ENCODE measurements around the gene DSCAM. TPM values are rescaled to one million over a fixed set of nuclear protein-coding genes. Genes with fewer than 3 reads are reported as not detected.
A peak's percentile ranks its signal among the peaks of the same experiment; 100 is the strongest.

DSCAM gene
- total and polyA plus RNA-seq, 2 experiments from 2014 or later = 0.07 TPM; not detected in 1

DNA sequence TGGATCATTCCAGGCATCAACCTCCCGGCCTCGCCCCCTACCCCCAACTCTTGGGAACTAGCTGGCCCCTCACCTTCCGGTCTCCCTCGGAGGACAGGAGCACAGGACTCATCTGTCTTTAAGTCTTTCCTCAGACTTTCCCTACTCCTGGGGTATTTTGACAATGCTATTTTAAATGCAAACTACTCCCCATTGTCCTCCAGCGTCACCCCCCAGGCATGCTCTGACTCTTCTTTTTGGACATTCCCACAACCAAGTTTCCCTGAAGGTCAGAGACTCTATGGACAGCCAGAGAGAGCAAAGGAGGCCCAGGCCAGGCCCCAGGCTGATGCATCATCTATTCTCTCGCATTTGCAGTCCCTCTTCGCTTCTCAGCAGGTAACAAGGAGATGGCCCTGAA lies 555.4 kb downstream of the DSCAM start:
- Mint-ChIP-seq H3K36me3 (ENCODE audit: low read depth) (peaks cover 10% of the 10 kb centered on the region; the same call in 2 of the 3 replicates), H3K27me3 (ENCODE audit: insufficient read depth, low read depth, poor library complexity) (peaks cover 8% of the 10 kb centered on the region), H3K4me1 (peaks cover 10% of the 10 kb centered on the region), H3K4me3 (no peak overlapping the region), H3K27ac (no peak overlapping the region), H3K9me3 (peaks cover 93% of the 10 kb centered on the region)
- ATAC-seq (peak; percentile 73), DNase-seq (ENCODE audit: low spot score) (no peak)
- H3K9me2 ChIP-seq (ENCODE audit: insufficient read depth) = no peaks in the 10 kb centered on the region
- no peaks in the 10 kb centered on the region for H3F3A ChIP-seq (replicated peaks; ENCODE audit: low read depth)
- H3K36me3 ChIP-seq (ENCODE audit: insufficient read depth) = no peaks in the 10 kb centered on the region
- H3K4me2 ChIP-seq = no peak overlapping the region
- H4K20me1 ChIP-seq (replicated peaks; ENCODE audit: insufficient read depth) = no peaks in the 10 kb centered on the region
- no peak for TF ChIP-seq CREB1 (CRISPR knock-in tag; IDR thresholded peaks at IDR 0.05; ENCODE audit: low read depth)
- no peak for TF ChIP-seq STAT1 (IDR thresholded peaks at IDR 0.05; ENCODE audit: unreplicated experiment)
- no peak for TF ChIP-seq EZH2phosphoT487 (IDR thresholded peaks at IDR 0.05; ENCODE audit: unreplicated experiment)
- no peak for TF ChIP-seq EZH2 (IDR thresholded peaks at IDR 0.05; ENCODE audit: low read depth, unreplicated experiment)
- TF ChIP-seq, protein P1, sequence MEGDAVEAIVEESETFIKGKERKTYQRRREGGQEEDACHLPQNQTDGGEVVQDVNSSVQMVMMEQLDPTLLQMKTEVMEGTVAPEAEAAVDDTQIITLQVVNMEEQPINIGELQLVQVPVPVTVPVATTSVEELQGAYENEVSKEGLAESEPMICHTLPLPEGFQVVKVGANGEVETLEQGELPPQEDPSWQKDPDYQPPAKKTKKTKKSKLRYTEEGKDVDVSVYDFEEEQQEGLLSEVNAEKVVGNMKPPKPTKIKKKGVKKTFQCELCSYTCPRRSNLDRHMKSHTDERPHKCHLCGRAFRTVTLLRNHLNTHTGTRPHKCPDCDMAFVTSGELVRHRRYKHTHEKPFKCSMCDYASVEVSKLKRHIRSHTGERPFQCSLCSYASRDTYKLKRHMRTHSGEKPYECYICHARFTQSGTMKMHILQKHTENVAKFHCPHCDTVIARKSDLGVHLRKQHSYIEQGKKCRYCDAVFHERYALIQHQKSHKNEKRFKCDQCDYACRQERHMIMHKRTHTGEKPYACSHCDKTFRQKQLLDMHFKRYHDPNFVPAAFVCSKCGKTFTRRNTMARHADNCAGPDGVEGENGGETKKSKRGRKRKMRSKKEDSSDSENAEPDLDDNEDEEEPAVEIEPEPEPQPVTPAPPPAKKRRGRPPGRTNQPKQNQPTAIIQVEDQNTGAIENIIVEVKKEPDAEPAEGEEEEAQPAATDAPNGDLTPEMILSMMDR (conservative IDR thresholded peaks at IDR 0.05; ENCODE audit: low read depth in 2 of 2) = no peak
- TF ChIP-seq ZNF114 (CRISPR knock-in tag; IDR thresholded peaks at IDR 0.05) = no peak
- TF ChIP-seq JUNB (IDR thresholded peaks at IDR 0.05; ENCODE audit: unreplicated experiment) = no peak
- no peak for TF ChIP-seq POLR2AphosphoS5 (IDR thresholded peaks at IDR 0.05; ENCODE audit: low read depth)
- TF ChIP-seq NANOG (IDR thresholded peaks at IDR 0.05; ENCODE audit: borderline replicate concordance) = no peak
- no peak for TF ChIP-seq ZNF462 (CRISPR knock-in tag; IDR thresholded peaks at IDR 0.05)
- no peak for TF ChIP-seq ZNF331 (CRISPR knock-in tag; IDR thresholded peaks at IDR 0.05; ENCODE audit: low read depth)
- no peak for TF ChIP-seq ETS1 (IDR thresholded peaks at IDR 0.05)
- TF ChIP-seq REST (IDR thresholded peaks at IDR 0.05; ENCODE audit: unreplicated experiment) = no peak
- no peak overlapping the region for H3K27ac ChIP-seq (ENCODE audit: low read depth)
- no peaks in the 10 kb centered on the region for H3K27me3 ChIP-seq (ENCODE audit: insufficient read depth)
- no peaks in the 10 kb centered on the region for H3K79me2 ChIP-seq (replicated peaks; ENCODE audit: insufficient read depth)
- no peaks in the 10 kb centered on the region for H3K4me1 ChIP-seq (ENCODE audit: insufficient read depth)
- H3K4me3 ChIP-seq = no peak overlapping the region
- H2AFZ ChIP-seq = no peak overlapping the region

All from GM23338 (cell line).